Measurements from ENCODE around the gene MATR3.
A peak's percentile ranks its signal among the peaks of the same experiment; 100 is the strongest.

The MATR3 gene

GRCh38 chr5:139278540-139279274 is 14.8 kb upstream of the MATR3 start:
- DNase-seq (ENCODE audit: insufficient read length, low spot score) = no peak
- no peak for TF ChIP-seq POLR2A (IDR thresholded peaks at IDR 0.05; ENCODE audit: low read depth, low read length)
- no peak for FAIRE-seq

- FAIRE-seq = no peak
- no peak for TF ChIP-seq POLR2A (IDR thresholded peaks at IDR 0.05; ENCODE audit: low read depth, low read length)
- DNase-seq (ENCODE audit: insufficient read length, low spot score) = no peak
Measured at GRCh38 chr5:139282197-139282557, 11.4 kb upstream of the MATR3 start.

- DNase-seq (ENCODE audit: insufficient read length, low spot score) = no peak
- TF ChIP-seq POLR2A (IDR thresholded peaks at IDR 0.05; ENCODE audit: low read depth, low read length) = no peak
- FAIRE-seq = no peak
Measured at GRCh38 chr5:139283252-139284166, 10.0 kb upstream of the MATR3 start.

GRCh38 chr5:139284295-139284694 is 9.2 kb upstream of the MATR3 start:
- FAIRE-seq = no peak
- no peak for TF ChIP-seq POLR2A (IDR thresholded peaks at IDR 0.05; ENCODE audit: low read depth, low read length)
- no peak for DNase-seq (ENCODE audit: insufficient read length, low spot score)

GRCh38 chr5:139285651-139286392 is 7.7 kb upstream of the MATR3 start:
- TF ChIP-seq POLR2A (IDR thresholded peaks at IDR 0.05; ENCODE audit: low read depth, low read length) = no peak
- DNase-seq (ENCODE audit: insufficient read length, low spot score) (no peak), FAIRE-seq (no peak)

- TF ChIP-seq POLR2A (IDR thresholded peaks at IDR 0.05; ENCODE audit: low read depth, low read length) = no peak
- DNase-seq (ENCODE audit: insufficient read length, low spot score) (no peak), FAIRE-seq (no peak)
Measured at GRCh38 chr5:139287890-139288635, 5.5 kb upstream of the MATR3 start.

GRCh38 chr5:139291051-139291450 is 2.5 kb upstream of the MATR3 start:
- DNase-seq (ENCODE audit: insufficient read length, low spot score) (no peak), FAIRE-seq (no peak)
- TF ChIP-seq POLR2A (IDR thresholded peaks at IDR 0.05; ENCODE audit: low read depth, low read length) = no peak

- FAIRE-seq (no peak), DNase-seq (ENCODE audit: insufficient read length, low spot score) (no peak)
- TF ChIP-seq POLR2A (IDR thresholded peaks at IDR 0.05; ENCODE audit: low read depth, low read length) = no peak
Measured at GRCh38 chr5:139293202-139293506, 386 bp upstream of the MATR3 start.

- no peak for TF ChIP-seq POLR2A (IDR thresholded peaks at IDR 0.05; ENCODE audit: low read depth, low read length)
- no peak for FAIRE-seq
- DNase-seq (ENCODE audit: insufficient read length, low spot score) = peak; percentile 20
Measured at GRCh38 chr5:139294374-139295165, 1.0 kb downstream of the MATR3 start.

GRCh38 chr5:139295346-139296057 is 2.0 kb downstream of the MATR3 start:
- DNase-seq (ENCODE audit: insufficient read length, low spot score) (no peak), FAIRE-seq (no peak)
- TF ChIP-seq POLR2A (IDR thresholded peaks at IDR 0.05; ENCODE audit: low read depth, low read length) = no peak

- DNase-seq (ENCODE audit: insufficient read length, low spot score) (no peak), FAIRE-seq (no peak)
- TF ChIP-seq POLR2A (IDR thresholded peaks at IDR 0.05; ENCODE audit: low read depth, low read length) = no peak
Measured at GRCh38 chr5:139296198-139296597, 2.7 kb downstream of the MATR3 start.

- TF ChIP-seq POLR2A (IDR thresholded peaks at IDR 0.05; ENCODE audit: low read depth, low read length) = no peak
Measured at GRCh38 chr5:139296862-139297326, 3.4 kb downstream of the MATR3 start.

More at GRCh38 chr5:139296862-139297326, 3.4 kb downstream of the MATR3 start:
- DNase-seq (ENCODE audit: insufficient read length, low spot score) (no peak), FAIRE-seq (no peak)

Data from H54 (cell line).